Stimulated activated CD4-positive, alpha-beta T cell treated with anti-CD3 and anti-CD28 coated beads, Interleukin-12 subunit alpha, Interleukin-12 subunit beta, amount 100 ng/mL, for 24 hours (primary cell): ENCODE results near the gene MYB.

Experiments used
- DNase-seq, 2 experiments: peaks; one replicate each; pipeline ENCODE4 v3.0.0-alpha.2; 2020; ENCODE audit warnings: low read depth in 2 of 2

MYB gene

GRCh38 chr6:135188718-135189117 lies 7.6 kb downstream of the MYB start:
- no peak for DNase-seq

GRCh38 chr6:135189344-135189743 lies 8.2 kb downstream of the MYB start:
- DNase-seq: no peak

- DNase-seq: no peak
Measured at GRCh38 chr6:135191508-135192255, 10.6 kb downstream of the MYB start.

- no peak for DNase-seq
Measured at GRCh38 chr6:135192256-135193174, 11.4 kb downstream of the MYB start.

- no peak for DNase-seq
Measured at GRCh38 chr6:135193221-135193620, 12.1 kb downstream of the MYB start.

- DNase-seq: no peak
Measured at GRCh38 chr6:135195041-135195440, 13.9 kb downstream of the MYB start.

- DNase-seq: no peak
Measured at GRCh38 chr6:135195522-135195921, 14.4 kb downstream of the MYB start.

GRCh38 chr6:135196739-135197510 lies 15.8 kb downstream of the MYB start:
- DNase-seq: peak in 1 of 2 experiments; percentile 5

GRCh38 chr6:135202836-135203235 lies 21.7 kb downstream of the MYB start:
- DNase-seq: no peak

GRCh38 chr6:135204951-135205350 lies 23.8 kb downstream of the MYB start:
- DNase-seq: no peak

- DNase-seq: no peak
Measured at GRCh38 chr6:135209803-135210202, 28.7 kb downstream of the MYB start.

- no peak for DNase-seq
Measured at GRCh38 chr6:135210632-135211305, 29.7 kb downstream of the MYB start.

- no peak for DNase-seq
Measured at GRCh38 chr6:135211306-135211702, 30.2 kb downstream of the MYB start.

GRCh38 chr6:135212020-135212806 lies 31.1 kb downstream of the MYB start:
- no peak for DNase-seq

GRCh38 chr6:135212935-135213334 lies 31.8 kb downstream of the MYB start:
- no peak for DNase-seq

- DNase-seq: no peak
Measured at GRCh38 chr6:135213616-135214015, 32.5 kb downstream of the MYB start.

- no peak for DNase-seq
Measured at GRCh38 chr6:135215160-135215559, 34.1 kb downstream of the MYB start.

GRCh38 chr6:135215563-135215962 lies 34.5 kb downstream of the MYB start:
- DNase-seq: no peak

GRCh38 chr6:135217663-135218062 lies 36.6 kb downstream of the MYB start:
- no peak for DNase-seq

GRCh38 chr6:135219346-135219745 lies 38.2 kb downstream of the MYB start:
- DNase-seq: no peak

- DNase-seq: no peak
Measured at GRCh38 chr6:135221042-135221441, 39.9 kb downstream of the MYB start.
